ENCODE data around the gene PIEZO1.
"Not testable (repeated sequence)": the region's sequence is repeated elsewhere in the genome, so short reads cannot be mapped to it uniquely, and the experiment has no call there.

PIEZO1 gene

DNA sequence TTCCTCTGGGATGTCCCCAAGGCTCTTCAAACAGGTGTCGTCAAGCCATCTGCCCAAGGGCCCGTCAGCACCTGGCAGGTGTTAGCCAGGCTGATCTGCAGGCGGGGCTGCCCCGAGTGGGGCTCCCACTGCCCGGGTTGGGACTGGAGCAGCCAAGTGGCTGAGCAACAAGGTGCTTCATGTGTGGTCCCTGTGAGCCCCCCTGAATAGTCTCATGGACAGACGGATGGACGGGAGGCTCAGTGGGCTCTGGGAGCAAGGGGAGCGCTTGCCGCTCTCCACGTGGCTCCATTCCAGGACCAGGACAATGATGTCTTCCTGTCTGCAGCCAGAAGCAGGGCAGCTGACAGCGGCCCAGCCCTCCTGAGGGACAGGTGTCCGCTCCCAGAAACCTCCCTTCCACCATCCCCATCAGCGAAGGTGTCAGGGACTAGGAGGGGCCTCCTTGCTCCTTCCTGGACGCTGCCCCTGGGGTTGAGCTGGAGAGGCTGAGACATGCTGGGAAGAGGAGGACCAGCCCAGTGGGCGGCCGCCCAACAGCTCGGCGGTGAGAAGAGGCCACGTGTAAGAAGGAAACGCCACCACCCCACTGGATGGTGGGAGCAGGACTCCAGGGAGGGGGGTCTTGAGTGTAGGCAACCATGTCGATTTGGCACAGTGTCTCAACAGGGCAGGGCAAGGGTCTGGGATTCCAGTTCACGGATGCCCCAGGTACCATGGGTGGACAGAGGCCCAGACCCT is 108.3 kb downstream of the PIEZO1 start:
- H3K27ac ChIP-seq, result no peak overlapping the region
- TF ChIP-seq ZFX (IDR thresholded peaks at IDR 0.05), result no peak
- TF ChIP-seq, protein P1, sequence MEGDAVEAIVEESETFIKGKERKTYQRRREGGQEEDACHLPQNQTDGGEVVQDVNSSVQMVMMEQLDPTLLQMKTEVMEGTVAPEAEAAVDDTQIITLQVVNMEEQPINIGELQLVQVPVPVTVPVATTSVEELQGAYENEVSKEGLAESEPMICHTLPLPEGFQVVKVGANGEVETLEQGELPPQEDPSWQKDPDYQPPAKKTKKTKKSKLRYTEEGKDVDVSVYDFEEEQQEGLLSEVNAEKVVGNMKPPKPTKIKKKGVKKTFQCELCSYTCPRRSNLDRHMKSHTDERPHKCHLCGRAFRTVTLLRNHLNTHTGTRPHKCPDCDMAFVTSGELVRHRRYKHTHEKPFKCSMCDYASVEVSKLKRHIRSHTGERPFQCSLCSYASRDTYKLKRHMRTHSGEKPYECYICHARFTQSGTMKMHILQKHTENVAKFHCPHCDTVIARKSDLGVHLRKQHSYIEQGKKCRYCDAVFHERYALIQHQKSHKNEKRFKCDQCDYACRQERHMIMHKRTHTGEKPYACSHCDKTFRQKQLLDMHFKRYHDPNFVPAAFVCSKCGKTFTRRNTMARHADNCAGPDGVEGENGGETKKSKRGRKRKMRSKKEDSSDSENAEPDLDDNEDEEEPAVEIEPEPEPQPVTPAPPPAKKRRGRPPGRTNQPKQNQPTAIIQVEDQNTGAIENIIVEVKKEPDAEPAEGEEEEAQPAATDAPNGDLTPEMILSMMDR (conservative IDR thresholded peaks at IDR 0.05), result no peak

DNA sequence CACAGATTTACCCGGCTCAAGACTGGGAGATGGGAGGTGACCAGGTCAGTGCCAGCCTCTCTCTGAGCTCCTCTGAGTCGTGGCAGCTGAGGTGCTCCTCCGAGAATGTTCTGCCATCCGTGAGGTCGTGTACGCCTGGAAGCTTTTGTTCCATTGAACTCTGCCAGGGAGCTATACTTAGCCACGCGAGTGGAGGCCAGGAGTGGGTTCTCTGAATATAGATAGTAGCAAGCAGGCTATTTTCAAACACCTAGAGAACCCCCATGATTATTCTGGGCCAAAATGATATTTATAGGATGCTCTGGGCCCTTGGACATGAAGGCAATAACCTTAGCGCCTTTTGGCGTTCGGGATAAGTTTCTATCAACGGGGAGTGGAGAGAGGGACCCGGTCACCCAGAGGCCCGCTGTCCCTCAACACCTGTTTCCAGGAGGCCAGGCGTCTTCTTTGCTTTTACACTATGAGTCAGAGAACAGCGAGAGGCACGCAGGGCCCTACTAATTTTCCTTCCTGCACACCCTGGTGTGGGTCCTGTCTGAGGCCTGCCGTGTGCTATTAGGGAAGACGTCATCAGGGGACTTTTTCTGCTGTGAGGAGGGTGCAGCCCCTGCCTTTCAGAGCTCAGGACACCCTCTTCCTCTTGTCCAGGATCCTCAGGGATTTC is 111.2 kb downstream of the PIEZO1 start:
- no peak for TF ChIP-seq ZFX (IDR thresholded peaks at IDR 0.05)
- TF ChIP-seq, protein P1 (conservative IDR thresholded peaks at IDR 0.05), result no peak
- no peak overlapping the region for H3K27ac ChIP-seq

DNA sequence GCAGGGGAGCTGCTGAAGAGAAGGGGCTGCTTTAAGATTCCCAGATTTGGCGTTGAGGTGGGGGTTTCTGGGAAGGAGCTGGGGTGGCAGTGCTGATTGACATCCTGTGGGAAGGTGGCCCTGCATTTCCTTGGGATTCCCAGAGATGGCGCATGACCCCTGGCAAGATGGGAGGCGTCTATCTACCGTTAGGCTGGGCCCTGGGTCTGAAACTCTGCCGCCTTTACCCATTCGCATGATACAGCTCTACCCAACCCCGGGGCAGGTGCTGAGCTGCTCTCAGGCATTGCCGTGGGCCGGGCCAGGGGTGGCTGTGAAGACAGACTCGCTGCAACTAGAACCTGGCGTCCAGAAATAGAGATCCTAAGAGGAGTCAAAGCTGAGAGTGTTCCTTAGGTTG is 112.2 kb downstream of the PIEZO1 start:
- TF ChIP-seq, protein P1 (conservative IDR thresholded peaks at IDR 0.05), result no peak; the same call in 1 of the 2 replicates
- TF ChIP-seq ZFX (IDR thresholded peaks at IDR 0.05), result no peak
- no peak overlapping the region for H3K27ac ChIP-seq

DNA sequence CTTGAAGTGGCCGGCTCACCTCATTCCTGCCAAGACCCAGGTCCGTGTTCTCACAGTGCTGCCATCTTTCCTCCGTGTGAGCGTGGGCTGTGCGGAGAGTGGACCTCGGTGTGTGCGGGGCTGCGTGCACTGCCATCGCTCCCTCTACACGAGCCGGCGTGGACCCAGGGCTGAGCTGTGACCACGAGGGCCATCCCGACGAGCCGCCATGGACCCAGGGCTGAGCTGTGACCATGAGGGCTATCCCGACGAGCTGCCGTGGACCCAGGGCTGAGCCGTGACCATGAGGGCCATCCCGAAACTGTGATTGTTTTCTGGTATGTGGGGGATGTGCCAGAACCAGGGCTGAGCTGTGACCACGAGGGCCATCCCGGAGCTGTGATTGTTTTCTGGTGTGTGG is 113.2 kb downstream of the PIEZO1 start:
- no peak overlapping the region for H3K27ac ChIP-seq
- TF ChIP-seq, protein P1 (conservative IDR thresholded peaks at IDR 0.05), result no peak
- no peak for TF ChIP-seq ZFX (IDR thresholded peaks at IDR 0.05)

DNA sequence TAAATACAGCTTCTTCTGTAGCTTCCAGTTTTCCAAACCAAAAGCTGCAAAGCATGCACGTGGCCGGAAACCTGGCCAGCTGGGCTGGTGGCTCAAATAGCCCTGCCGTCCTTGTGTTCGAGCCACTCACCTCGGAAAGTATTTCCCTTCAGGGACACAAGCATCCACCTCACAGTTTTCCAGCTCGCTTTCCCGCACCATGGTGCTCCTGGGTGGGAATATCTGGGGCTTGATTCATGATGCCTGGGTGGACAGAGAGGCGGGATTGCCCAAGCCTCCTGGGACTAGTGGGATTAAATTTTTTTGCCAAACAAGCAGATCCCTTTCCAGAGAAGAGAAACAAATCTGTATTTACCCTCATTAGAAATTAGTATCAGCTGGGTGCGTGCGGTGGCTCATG is 115.0 kb downstream of the PIEZO1 start:
- TF ChIP-seq, protein P1 (conservative IDR thresholded peaks at IDR 0.05), result no peak
- no peak for TF ChIP-seq ZFX (IDR thresholded peaks at IDR 0.05)
- H3K27ac ChIP-seq, result no peak overlapping the region

DNA sequence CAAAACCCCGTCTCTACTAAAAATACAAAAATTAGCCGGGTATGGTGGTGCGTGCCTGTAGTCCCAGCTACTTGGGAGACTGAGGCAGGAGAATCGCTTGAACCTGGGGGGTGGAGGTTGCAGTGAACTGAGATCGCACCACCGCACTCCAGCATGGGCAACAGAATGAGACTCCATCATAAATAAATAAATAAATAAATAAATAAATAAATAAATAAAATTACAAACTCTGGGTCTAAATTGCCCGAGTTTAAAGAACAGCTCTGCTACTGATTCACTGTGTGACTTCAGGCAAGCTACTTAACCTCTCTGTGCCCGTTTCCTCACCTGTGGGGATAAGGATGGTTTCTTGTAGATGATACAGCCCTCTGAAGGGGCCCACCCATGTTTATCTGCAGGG is 115.5 kb downstream of the PIEZO1 start:
- H3K27ac ChIP-seq, result not testable (repeated sequence)

DNA sequence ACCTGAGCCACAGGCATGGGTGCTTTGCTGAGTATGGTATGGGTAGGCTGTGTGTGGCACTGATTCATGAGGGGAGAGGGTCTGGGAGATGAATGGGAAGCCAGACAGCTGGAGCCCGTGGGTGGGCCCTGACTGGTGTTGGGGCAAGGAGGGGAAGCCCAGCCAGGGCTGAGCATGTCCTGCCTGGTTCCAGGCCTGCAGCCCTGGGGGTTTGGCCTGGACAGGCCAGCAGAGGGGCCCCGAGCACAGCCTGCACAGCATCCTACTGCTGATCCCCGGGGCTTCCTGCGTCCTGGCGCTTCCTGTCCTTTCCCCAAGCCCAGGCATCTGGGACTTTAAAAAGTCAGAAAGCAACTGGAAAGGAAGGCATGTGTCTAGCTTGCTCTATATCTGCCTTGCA is 117.6 kb downstream of the PIEZO1 start:
- no peak overlapping the region for H3K27ac ChIP-seq
- TF ChIP-seq, protein P1 (conservative IDR thresholded peaks at IDR 0.05), result no peak
- TF ChIP-seq ZFX (IDR thresholded peaks at IDR 0.05), result no peak

Measured in C4-2B (cell line).